ENCODE measurements around the gene SEMG2.
A peak's percentile ranks its signal among the peaks of the same experiment; 100 is the strongest.

The SEMG2 gene

GRCh38 chr20:45221076-45221475 is at the start of gene SEMG2:
Gene SEMG2 (plus strand): TSS chr20:45221373. CDS start chr20:45221390, 17 bp downstream.
- no peak for DNase-seq

GRCh38 chr20:45173522-45173921 is 47.7 kb upstream of the SEMG2 start:
- DNase-seq: no peak

GRCh38 chr20:45174434-45175364 is 46.5 kb upstream of the SEMG2 start, which contains the start of gene PI3:
Gene PI3 (plus strand): TSS chr20:45174902. CDS start chr20:45174923, 21 bp downstream.
- DNase-seq: no peak

GRCh38 chr20:45176526-45177267 is 44.5 kb upstream of the SEMG2 start:
- DNase-seq: peak; percentile 69

GRCh38 chr20:45179166-45179565 is 42.0 kb upstream of the SEMG2 start:
- DNase-seq: no peak

- DNase-seq: peak; percentile 62
These were observed 39.5 kb upstream of the SEMG2 start for GRCh38 chr20:45181639-45182038.

GRCh38 chr20:45183084-45183483 is 38.1 kb upstream of the SEMG2 start:
- no peak for DNase-seq

- no peak for DNase-seq
These were observed 33.5 kb upstream of the SEMG2 start for GRCh38 chr20:45187693-45188092.

- DNase-seq: no peak
These were observed 32.0 kb upstream of the SEMG2 start for GRCh38 chr20:45189067-45189609.

GRCh38 chr20:45189861-45190260 is 31.3 kb upstream of the SEMG2 start:
- no peak for DNase-seq

- no peak for DNase-seq
These were observed 29.2 kb upstream of the SEMG2 start for GRCh38 chr20:45191926-45192325.

GRCh38 chr20:45193331-45193730 is 27.8 kb upstream of the SEMG2 start:
- DNase-seq: no peak

GRCh38 chr20:45206725-45207124 is 14.4 kb upstream of the SEMG2 start, which contains the start of gene SEMG1:
Gene SEMG1 (plus strand): TSS chr20:45207033. CDS start chr20:45207054, 21 bp downstream.
- DNase-seq: no peak

- no peak for DNase-seq
These were observed 11.2 kb upstream of the SEMG2 start for GRCh38 chr20:45209924-45210323.

- peak; percentile 16 for DNase-seq
These were observed 9.4 kb upstream of the SEMG2 start for GRCh38 chr20:45211569-45212474.

GRCh38 chr20:45212836-45213235 is 8.3 kb upstream of the SEMG2 start:
- DNase-seq: no peak

- peak; percentile 10 for DNase-seq
These were observed 3.0 kb upstream of the SEMG2 start for GRCh38 chr20:45218124-45218523.

GRCh38 chr20:45218636-45219035 is 2.5 kb upstream of the SEMG2 start:
- DNase-seq: no peak

GRCh38 chr20:45223136-45223535 is 2.0 kb downstream of the SEMG2 start:
- DNase-seq: no peak

GRCh38 chr20:45226287-45226686 is 5.1 kb downstream of the SEMG2 start:
- no peak for DNase-seq

GRCh38 chr20:45229264-45230056 is 8.3 kb downstream of the SEMG2 start:
- peak; percentile 70 for DNase-seq

All from NCI-H82 (cell line).